GM21737 (cell line): ENCODE measurements around the gene MSH6.
A peak's percentile ranks its signal among the peaks of the same experiment; 100 is the strongest.

Experiments used
- ATAC-seq: cut with Tn5 transposase; IDR thresholded peaks from one replicate; pipeline ENCODE4 v1.9.1; 2021; ENCODE audit warnings: mild to moderate bottlenecking, moderate library complexity; ENCODE audit not compliant: unreplicated experiment

MSH6 gene, protein sequence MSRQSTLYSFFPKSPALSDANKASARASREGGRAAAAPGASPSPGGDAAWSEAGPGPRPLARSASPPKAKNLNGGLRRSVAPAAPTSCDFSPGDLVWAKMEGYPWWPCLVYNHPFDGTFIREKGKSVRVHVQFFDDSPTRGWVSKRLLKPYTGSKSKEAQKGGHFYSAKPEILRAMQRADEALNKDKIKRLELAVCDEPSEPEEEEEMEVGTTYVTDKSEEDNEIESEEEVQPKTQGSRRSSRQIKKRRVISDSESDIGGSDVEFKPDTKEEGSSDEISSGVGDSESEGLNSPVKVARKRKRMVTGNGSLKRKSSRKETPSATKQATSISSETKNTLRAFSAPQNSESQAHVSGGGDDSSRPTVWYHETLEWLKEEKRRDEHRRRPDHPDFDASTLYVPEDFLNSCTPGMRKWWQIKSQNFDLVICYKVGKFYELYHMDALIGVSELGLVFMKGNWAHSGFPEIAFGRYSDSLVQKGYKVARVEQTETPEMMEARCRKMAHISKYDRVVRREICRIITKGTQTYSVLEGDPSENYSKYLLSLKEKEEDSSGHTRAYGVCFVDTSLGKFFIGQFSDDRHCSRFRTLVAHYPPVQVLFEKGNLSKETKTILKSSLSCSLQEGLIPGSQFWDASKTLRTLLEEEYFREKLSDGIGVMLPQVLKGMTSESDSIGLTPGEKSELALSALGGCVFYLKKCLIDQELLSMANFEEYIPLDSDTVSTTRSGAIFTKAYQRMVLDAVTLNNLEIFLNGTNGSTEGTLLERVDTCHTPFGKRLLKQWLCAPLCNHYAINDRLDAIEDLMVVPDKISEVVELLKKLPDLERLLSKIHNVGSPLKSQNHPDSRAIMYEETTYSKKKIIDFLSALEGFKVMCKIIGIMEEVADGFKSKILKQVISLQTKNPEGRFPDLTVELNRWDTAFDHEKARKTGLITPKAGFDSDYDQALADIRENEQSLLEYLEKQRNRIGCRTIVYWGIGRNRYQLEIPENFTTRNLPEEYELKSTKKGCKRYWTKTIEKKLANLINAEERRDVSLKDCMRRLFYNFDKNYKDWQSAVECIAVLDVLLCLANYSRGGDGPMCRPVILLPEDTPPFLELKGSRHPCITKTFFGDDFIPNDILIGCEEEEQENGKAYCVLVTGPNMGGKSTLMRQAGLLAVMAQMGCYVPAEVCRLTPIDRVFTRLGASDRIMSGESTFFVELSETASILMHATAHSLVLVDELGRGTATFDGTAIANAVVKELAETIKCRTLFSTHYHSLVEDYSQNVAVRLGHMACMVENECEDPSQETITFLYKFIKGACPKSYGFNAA (N-terminal part only)

DNA sequence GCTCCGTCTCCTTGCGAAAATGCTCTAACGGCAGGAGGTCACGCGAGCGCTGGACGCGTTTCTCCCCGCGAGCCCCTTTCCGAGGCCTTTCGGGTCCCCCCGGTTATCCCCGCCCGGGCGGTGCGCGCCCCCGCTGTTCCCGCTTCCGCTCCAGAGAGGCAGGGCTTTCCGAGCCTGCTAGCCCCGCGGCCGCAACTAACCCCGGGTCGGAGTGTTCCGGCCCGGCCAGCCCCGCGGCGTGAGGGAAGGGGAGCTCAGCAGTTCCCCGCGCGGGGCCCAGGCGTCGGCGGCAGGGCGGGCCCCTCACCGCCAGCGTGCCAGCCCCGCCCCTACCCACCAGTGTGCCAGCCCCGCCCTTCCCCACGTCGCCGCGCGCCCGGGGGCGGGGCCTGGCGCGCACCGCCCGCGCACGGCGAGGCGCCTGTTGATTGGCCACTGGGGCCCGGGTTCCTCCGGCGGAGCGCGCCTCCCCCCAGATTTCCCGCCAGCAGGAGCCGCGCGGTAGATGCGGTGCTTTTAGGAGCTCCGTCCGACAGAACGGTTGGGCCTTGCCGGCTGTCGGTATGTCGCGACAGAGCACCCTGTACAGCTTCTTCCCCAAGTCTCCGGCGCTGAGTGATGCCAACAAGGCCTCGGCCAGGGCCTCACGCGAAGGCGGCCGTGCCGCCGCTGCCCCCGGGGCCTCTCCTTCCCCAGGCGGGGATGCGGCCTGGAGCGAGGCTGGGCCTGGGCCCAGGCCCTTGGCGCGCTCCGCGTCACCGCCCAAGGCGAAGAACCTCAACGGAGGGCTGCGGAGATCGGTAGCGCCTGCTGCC, at the start of gene MSH6:
MSH6 (plus strand) TSS at position 475 of the 815 bp plus-strand sequence; CDS start at position 564, 89 bp downstream.
- ATAC-seq = peak; percentile 81

DNA sequence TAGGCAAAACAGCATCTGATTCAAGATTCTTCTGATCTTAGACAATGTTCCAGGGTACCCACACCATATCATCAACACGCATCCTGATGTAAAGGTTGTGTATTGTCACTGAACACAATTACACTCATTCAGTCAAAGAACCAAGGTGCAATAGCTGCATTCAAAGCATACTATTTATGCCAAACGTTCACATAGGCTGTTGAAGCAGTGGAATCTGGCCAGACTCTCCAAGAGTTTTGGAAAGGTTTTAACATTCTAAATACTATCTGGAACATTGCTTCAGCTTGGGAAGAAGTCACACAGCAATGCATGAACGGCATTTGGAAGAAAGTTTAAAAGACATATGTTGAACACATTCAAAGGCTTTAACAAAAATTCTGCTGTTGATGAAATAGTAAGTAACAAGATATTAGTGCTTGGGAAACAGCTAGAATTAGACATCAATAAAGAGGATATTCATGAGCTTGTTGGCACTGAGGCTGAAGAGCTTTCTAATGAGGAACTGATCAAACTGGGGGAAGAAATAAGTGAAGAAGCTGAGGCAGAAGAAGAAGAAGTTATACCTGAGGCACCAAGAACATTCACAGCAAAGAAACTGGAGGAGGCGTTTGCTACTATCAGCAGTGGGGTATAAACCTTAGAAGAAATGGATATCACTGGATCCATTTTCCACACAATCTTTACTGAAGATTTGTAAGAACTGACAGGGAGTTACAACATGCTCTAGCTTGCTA, 47.6 kb upstream of the MSH6 start:
- no peak for ATAC-seq

GRCh38 chr2:47735912-47736311, 47.0 kb upstream of the MSH6 start:
- ATAC-seq = no peak

DNA sequence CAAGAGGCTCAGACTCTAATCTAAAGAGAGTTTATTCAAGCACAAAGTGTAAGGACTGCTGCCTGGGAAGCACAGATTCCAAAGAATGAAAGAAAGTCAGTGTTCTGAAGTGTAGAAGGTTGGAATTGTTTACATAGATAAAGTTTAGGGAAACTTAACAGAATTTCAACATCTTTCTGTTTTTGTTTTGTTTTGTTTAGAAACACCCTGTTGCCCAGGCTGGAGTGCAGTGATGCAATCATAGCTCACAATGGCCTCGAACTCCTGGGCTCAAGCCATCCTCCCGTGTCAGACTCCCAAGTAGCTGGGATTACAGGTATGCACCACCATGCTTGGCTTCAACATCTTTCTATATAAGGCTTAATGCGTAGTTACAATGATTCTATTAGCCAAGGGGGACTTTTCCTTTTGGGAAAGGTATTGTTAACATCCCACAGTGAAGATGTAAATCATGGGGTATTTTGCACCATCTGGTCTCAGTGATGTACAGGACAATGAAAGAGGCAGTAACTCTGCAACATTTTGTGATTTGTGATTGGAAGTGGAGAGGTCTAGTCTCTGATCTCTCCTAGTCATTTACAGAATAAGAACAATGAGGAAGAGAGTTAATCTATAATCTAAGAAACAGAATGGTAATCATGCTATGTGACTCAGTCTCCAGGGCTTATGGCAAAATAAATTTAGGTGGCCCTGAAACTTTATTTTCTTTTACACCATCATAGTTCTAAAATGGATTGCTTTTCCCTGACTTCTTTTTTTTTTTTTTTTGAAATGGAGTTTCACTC, 45.6 kb upstream of the MSH6 start:
- no peak for ATAC-seq

GRCh38 chr2:47738331-47738730, 44.6 kb upstream of the MSH6 start:
- ATAC-seq = no peak

DNA sequence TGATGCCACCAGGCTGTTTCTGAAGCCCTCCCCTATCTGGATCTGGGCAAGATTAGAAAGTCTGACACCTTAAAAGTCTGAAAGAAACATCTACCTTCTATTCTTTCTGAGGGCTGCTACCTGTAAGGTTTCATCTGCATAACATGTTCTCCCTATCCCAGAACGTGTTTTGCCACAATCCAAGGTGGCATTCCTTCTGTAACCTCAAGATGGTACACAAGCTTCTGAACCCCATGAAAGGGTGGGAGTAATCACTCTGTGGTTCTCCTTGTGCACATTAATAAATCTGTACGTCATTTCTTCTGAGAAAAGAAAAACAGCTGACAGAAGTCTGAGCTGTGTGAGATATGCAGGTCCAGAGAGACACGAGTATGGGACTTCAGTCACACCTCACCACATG, 41.8 kb upstream of the MSH6 start:
- no peak for ATAC-seq

- no peak for ATAC-seq
These were observed 41.3 kb upstream of the MSH6 start for GRCh38 chr2:47741637-47742036.

GRCh38 chr2:47744074-47744473, 38.9 kb upstream of the MSH6 start:
- no peak for ATAC-seq

DNA sequence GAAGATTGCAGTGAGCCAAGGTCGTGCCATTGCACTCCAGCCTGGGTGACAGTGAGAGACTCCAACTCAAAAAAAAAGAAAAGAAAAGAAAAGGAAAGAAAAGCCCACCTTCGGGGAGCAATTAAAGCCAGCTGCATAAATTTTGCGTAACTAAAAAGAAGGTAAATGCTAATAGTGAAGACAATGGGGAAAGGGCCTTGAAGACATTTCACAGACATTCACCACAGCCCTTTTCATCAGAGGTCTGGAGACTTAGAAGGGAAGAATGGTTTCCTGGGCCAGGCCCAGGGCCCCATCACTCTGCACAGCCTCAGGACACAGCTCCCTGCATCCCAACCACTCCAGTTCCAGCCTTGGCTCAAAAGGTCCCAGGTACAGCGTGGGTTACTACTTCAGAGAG, 35.1 kb upstream of the MSH6 start:
- ATAC-seq = no peak

DNA sequence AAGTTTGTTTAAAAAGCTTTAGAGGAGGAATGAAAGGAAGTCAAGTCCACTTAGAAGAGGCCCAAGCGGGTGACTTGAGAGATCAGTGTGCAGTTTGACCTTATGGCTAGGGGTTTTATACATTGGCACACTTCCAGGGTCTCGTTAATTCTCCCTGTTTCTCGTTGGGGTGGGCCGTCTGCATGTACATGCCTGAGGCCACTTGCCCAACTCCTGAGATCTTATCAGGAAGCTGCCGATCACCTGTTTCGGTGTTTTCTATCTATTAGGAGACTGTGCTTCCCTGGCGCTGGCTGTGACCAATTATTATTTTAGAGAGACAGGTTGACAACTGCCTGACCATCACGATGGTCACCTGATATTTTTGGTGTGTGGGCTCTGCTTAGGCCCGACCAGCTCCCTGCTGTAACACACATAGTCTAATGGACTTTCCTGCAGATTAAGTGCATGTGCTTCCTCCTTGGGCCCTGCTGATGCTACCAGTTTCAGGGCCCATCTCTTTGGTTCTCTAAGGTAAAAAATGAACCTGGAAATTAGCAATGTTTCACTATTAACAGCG, 31.0 kb upstream of the MSH6 start:
- ATAC-seq = no peak

GRCh38 chr2:47767497-47767844, 15.5 kb upstream of the MSH6 start:
- ATAC-seq = no peak

GRCh38 chr2:47767880-47768609, 14.9 kb upstream of the MSH6 start:
- no peak for ATAC-seq

GRCh38 chr2:47769318-47769717, 13.6 kb upstream of the MSH6 start:
- ATAC-seq = no peak

GRCh38 chr2:47771211-47771610, 11.7 kb upstream of the MSH6 start:
- ATAC-seq = no peak

DNA sequence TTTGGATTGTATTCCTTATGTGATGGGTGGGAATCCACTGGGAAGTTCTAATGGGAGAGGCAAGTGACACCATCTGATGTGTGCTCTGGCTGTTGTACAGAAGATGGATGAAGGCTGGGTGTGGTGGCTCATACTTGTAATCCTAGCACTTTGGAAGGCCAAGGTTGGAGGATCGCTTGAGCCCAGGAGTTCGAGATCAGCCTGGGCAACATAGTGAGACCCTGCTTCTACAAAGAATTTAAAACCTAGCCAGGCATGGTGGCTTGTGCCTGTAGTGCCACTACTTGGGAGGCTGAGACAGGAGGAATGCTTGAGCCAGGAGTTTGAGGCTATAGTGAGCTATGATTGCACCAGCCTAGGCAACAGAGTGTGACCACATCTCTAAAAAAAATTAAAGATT, 10.6 kb upstream of the MSH6 start:
- no peak for ATAC-seq

DNA sequence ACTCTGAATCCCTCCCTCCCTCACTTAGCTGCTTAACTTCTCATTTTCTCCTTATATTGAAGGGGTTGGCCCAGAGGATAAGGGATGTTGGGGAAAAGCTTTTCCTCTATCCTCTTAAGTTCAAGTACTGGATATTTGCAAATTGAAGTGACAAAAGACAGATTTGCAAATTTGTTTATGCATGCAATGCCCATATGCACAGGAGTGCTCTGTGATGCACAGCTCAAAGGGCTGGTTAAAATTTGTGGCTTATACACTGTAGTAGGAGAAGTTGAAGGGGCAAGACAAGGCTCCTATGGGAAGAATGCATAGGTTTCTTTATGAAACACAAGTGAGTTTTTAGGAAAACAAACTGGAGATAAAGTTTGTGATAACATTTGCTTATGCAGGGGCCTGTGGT, 8.4 kb upstream of the MSH6 start:
- no peak for ATAC-seq

DNA sequence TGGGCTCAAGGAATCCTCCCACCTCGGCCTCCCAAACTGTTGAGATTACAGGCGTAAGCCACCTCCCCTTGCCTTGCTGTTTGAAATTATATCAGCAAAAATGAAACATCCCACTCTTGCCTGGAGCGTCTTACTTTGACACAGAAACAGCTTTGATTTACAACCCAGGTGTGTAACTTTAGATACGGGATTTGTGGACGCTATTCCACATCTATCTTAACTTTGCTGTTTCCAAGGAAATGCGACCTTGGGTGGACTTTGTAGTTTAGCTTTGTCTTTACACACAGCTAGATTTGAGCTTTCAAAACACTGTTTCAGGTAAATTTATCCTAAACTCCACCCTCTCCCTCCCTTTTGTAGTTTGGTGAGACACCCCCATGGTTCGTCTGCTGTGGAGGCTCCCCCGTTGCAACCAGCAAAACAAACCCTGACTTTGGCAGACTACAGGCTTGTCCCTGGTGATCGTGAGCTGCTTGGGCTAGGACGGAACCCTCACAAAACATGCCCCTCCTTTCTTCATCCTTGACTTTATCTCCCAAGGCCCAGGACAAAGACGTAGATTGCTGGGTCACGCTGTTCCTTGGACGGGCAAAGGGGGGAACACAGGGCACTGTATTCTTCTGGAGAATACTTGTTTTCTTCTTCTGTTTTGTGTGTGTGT, 5.5 kb upstream of the MSH6 start:
- no peak for ATAC-seq
